Stimulated activated CD8-positive, alpha-beta memory T cell treated with anti-CD3 and anti-CD28 coated beads, Interleukin-15, amount 100 ng/mL, for 24 hours (primary cell): Measurements from ENCODE around the gene RC3H2.

Source experiments
- DNase-seq: peaks from one replicate; pipeline ENCODE4 v3.0.0-alpha.2; 2020; ENCODE audit warnings: low read depth

Gene RC3H2

DNA sequence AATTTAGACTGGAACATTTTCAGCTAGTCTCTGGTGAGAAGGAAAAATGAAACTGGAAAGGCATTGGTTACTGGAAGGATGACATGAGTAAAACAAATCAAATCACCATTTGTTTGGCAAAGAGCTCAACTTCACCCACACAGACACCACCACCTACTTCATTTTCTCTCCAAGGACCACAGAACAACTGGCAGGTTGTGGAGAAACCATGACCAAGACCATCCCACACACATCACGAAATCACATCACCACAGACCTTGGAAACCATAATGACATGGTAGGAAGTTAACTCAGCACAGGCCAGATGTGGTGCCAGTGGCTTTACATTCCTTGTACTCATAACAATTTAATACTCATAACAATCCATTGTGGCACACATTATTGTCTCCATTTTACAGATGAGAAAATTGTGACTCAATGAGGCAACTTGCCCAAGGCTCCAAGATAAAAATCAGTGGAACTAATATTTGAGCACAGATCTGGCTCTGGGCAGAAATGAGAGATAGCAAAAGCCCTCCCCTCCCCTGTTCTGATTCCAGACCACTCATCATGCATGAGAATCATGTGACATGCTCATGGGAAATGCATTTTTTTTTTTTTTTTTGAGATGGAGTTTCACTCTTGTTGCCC lies 97.8 kb downstream of the RC3H2 start:
- DNase-seq: no peak

GRCh38 chr9:122806661-122807060 lies 98.5 kb downstream of the RC3H2 start:
- no peak for DNase-seq

- DNase-seq: no peak
These were observed 104.8 kb downstream of the RC3H2 start, which contains the start of gene OR1K1 for GRCh38 chr9:122800066-122801060. Gene OR1K1, plus strand, starts transcription at chr9:122800123. Its CDS starts 0 bp downstream, at chr9:122800123.

GRCh38 chr9:122797316-122798063 lies 107.7 kb downstream of the RC3H2 start:
- DNase-seq: no peak
